ENCODE data around the gene GAB1.

GRCh38 chr4:143348233-143349077 is 11.8 kb downstream of the GAB1 start:
- TF ChIP-seq CTCF (IDR thresholded peaks at IDR 0.05) = no peak
- no peak for TF ChIP-seq POLR2A (IDR thresholded peaks at IDR 0.05)
- no peak for TF ChIP-seq POLR2AphosphoS5 (IDR thresholded peaks at IDR 0.05)

Measured in upper lobe of left lung (tissue), 4 donors.